GM21717 (cell line): Measurements from ENCODE around the gene ABCC8.

ENCODE experiments used
- ATAC-seq: cut with Tn5 transposase; IDR thresholded peaks from one replicate; pipeline ENCODE4 v1.9.1; 2021; ENCODE audit warnings: mild to moderate bottlenecking, moderate library complexity; ENCODE audit not compliant: unreplicated experiment

Gene ABCC8

GRCh38 chr11:17476317-17477083, at the start of gene ABCC8:
Gene ABCC8, minus strand, starts transcription at chr11:17476845. Its CDS starts 69 bp downstream, at chr11:17476776.
- ATAC-seq, result no peak

DNA sequence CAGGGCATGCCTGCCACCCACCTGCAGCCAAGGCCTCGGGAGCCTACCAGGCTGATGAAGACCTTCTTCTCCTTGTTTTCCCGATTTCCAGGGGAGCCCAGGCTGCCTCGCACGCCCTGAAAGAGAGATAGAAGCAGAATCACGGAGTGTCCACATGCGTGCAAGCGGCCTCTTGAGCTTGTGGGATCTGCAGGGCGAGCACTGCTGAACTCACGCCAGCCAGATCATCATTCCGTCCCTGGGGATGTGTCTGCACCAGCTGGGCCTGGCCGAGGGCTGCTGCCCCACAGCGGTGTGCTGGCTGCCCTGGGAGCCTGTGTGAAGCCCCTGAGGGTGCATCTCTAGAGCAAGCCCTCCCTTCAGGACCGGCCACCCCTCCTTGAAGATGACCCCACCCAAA, 49.7 kb upstream of the ABCC8 start:
- ATAC-seq, result no peak

- no peak for ATAC-seq
These were observed 48.9 kb upstream of the ABCC8 start for GRCh38 chr11:17525570-17525969.

DNA sequence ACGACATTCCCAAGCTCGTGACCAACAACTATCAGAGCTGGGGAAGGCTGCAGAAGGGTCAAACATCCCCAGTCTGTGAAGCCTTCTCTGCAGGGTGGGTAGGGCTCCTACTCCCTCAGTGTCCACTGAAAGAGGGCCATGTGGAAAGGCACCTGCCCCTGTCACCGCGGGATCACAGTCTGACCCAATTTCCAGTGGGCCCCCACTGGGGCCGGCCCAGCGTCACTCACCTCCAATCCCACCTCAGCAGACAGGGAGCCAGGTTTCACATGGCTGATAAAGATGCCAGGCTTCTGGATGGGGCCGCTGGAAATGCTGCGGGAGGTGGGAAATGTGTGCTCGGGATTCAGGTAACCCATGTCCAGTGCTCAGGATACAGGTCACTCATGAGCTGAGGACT, 47.6 kb upstream of the ABCC8 start:
- ATAC-seq, result no peak

DNA sequence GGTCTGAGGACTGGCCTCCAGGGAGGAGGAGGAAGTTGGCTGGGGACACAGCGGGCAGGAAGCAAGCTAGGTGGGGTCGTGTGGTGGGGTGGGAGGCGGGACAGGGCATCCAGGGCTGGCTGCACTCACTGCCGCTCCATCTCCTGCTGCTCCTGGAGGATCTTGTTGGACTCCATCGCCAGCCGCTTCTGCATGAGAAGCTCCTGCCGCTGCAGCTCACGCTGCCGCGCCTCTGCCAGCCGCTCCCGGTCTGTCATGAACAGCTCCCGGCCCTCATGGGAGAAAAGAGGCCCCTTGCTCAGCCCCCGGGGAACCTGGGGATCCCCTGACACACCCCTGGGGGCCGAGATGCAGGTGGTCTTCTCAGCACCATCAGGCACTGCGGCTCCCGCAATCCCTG, 46.0 kb upstream of the ABCC8 start:
- no peak for ATAC-seq

DNA sequence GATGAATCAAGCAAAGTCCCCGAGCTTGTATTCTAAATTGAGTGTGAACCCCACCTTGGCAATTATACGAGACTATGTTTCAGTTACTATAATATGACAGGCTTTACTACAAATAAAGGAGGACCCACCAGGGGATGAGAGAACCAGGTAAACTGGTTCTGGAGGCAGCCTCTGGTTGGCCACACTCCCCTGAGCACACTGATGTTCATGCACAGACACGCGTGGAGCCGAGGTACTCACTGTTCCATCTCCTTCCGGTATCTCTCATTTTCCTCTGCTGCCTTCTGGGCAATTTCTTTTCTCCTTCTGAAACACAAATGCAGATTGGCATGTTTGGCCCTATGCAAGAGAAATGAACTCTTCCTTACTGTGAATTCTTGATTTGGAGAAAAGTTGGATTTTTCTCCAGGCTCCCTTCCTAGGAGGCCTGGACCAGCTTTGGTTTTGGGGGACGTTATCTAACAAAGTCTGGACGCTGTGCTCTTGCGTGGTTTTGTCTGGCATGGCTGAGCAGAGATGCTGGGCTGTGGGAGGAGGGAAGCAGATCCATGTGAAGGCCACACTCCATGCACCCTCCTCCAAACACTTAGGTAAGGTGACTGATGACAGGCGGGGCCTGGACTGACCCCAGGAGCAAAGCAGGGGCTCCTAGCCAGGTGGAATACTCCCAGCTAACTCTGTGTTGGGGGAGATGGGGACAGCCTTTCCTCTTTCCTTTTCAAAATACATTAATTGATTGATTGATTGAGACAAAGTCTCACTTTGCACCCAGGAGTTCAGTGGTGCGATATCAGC, 44.7 kb upstream of the ABCC8 start:
- ATAC-seq, result no peak

DNA sequence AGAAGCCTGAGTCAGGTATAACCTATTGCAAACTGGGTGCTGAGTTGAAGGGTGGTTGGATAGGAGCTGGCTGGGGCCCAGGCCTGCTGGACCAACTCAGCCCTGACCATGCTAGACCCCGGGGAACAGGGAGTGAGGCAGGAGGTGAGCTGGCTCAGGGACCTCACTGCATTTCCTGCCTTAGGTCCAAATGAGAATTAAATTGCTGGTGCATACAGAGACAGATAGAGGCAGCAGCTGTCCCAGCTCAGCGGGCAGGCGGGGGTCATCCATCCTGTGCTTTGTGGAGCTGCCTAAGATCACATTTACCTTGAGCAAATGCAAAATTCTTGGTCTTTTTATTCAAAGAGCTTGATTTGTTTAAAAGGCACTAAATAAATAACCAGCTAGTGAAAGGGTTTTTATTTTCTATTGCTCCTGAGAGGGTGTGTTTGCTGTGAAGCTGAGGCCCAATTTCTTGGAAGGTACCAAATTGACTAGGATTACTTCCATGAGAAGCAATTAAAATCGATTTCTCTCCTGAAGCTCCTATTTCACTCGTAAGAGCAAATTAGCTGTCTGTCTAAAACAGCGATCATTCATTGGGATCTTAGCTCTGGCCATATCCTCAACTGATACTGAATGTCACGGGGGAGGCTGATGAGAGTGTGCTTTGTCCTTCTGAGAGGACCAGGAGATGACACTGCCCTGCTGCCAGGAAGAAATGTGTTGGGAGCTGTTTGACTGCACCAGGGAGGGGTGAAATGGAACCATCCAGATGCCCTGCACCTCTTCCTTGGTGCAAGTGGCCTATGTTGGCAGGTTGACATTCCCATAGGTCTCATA, 42.6 kb upstream of the ABCC8 start:
- ATAC-seq, result no peak

- ATAC-seq, result no peak
These were observed 41.7 kb upstream of the ABCC8 start for GRCh38 chr11:17518366-17518765.

DNA sequence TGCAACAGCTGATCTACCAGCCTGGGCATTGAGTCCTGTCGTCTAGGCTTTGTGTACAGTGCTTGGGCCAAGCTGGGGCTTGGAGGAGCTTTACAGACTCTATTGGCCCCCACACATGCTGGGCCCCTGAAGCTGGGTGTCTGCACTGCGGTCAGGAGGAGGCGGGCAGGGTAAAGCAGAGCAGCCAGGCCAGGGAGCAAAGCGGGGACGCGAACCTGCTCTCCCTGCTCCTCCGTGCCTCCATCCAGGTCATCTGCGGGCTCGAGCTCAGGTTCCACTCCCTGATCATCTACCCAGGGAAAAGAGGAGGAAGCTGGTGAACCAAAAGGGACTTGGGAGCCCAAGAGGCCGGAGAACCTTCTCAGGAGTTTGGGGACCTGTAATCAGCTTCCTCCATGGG, 40.5 kb upstream of the ABCC8 start:
- ATAC-seq, result no peak

- no peak for ATAC-seq
These were observed 40.0 kb upstream of the ABCC8 start for GRCh38 chr11:17516551-17517150.

- ATAC-seq, result no peak
These were observed 39.0 kb upstream of the ABCC8 start for GRCh38 chr11:17515443-17516176.

DNA sequence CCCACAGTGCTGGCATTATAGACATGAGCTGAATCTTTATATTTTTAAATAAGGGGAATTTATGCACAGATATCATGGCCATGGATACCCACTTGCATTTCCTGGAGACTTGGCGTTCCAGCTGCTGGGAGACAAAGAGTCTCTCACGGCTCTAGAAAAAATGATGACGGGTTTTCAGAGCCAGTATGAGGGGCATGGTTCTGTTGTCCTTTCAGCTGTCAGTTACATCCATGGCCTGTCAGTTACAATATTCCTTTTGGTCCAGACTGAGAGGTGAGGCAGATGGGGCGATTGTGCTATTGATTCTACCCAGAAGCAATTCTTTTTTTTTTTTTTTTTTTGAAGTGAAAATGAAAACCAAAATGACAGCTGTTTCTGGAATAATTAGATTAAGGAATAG, 37.8 kb upstream of the ABCC8 start:
- no peak for ATAC-seq

- no peak for ATAC-seq
These were observed 37.2 kb upstream of the ABCC8 start for GRCh38 chr11:17513853-17514252.

DNA sequence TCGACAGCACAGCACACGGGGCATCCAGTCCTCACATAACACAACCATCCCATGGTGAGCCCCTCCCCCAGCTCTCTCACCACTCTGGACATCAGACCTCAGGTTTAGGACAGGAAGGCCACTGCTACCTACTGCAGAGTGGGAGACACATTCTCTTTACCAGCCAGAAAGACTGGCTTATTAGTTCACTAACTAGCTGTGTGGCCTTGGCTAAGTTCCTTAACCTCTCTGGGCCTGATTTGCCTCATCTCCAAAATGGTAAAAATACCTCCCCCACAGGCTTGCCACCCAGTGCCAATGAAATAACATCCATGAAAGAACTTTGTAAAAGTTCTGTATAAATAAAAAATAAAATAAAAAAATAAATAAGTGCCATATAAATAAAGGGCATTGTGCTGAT, 35.5 kb upstream of the ABCC8 start:
- ATAC-seq, result no peak

GRCh38 chr11:17511571-17511970, 34.9 kb upstream of the ABCC8 start:
- ATAC-seq, result no peak

- ATAC-seq, result no peak
These were observed 34.0 kb upstream of the ABCC8 start for GRCh38 chr11:17510507-17511206.

DNA sequence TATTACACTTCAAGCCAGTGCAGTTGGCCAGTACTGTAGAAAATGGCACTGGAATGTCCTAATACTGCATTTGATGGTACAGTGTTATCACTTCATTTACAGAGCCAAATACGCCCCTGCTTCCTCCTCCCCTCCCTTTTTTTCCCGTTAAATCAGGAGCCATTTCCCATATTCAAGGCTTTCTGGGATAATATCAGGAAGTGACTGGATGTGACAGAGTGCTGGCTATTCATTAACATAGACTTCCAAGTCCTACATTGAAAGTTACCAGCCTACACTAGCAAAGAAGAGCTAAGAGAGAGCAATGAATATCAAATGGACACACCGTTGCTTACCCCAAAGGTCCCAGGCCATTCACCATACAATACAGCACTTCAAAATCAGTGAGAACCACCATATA, 32.1 kb upstream of the ABCC8 start:
- ATAC-seq, result no peak

DNA sequence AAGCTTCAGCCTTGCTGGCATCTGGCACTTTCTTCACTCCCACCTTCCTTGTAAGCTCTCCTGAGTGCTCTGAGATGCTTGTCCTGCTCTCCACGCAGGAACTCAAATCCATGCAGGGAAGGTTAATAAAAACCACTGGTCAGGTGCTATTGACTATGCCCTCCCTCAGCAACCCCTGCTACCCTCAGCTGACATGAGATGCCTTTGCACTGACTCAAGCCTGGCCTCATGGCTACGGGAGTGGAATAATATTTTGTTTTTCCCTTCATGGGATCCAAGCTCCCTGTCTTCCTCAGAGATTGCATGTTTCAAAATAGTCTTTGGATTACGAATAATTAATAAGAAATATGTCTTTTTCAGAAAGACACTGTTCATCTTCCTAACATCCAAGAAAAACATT, 31.7 kb upstream of the ABCC8 start:
- ATAC-seq, result no peak

DNA sequence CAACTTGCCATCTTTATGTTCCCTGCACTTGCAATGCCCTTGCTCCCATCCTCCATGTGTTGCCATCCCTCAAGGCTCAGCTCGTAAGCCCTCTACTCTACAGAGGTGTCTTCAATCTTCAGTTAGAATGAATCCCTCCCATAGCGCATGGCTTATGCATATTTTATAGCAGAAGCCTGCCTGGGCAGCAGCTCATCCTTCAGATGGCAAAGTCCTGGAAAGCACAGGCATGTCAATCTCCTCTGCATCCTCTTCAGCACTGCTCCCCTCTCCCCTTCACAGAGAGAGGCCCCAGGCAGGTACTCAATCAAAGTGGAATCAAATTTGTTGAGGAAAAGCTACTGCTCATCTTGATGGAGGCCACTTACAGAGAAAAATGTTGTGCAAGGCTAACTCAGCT, 31.1 kb upstream of the ABCC8 start:
- no peak for ATAC-seq

- ATAC-seq, result no peak
These were observed 30.3 kb upstream of the ABCC8 start for GRCh38 chr11:17506942-17507341.
